Stimulated activated CD8-positive, alpha-beta memory T cell treated with anti-CD3 and anti-CD28 coated beads, Interleukin-15, amount 100 ng/mL, for 48 hours (primary cell): ENCODE results near the gene CASP10.
"Not testable (repeated sequence)": the region's sequence is repeated elsewhere in the genome, so short reads cannot be mapped to it uniquely, and the experiment has no call there.

Experiments used
- DNase-seq, 2 donors: peaks; one replicate each; pipeline ENCODE4 v3.0.0-alpha.2; 2020; ENCODE audit warnings: low read depth in 2 of 2

The CASP10 gene, protein sequence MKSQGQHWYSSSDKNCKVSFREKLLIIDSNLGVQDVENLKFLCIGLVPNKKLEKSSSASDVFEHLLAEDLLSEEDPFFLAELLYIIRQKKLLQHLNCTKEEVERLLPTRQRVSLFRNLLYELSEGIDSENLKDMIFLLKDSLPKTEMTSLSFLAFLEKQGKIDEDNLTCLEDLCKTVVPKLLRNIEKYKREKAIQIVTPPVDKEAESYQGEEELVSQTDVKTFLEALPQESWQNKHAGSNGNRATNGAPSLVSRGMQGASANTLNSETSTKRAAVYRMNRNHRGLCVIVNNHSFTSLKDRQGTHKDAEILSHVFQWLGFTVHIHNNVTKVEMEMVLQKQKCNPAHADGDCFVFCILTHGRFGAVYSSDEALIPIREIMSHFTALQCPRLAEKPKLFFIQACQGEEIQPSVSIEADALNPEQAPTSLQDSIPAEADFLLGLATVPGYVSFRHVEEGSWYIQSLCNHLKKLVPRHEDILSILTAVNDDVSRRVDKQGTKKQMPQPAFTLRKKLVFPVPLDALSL

DNA sequence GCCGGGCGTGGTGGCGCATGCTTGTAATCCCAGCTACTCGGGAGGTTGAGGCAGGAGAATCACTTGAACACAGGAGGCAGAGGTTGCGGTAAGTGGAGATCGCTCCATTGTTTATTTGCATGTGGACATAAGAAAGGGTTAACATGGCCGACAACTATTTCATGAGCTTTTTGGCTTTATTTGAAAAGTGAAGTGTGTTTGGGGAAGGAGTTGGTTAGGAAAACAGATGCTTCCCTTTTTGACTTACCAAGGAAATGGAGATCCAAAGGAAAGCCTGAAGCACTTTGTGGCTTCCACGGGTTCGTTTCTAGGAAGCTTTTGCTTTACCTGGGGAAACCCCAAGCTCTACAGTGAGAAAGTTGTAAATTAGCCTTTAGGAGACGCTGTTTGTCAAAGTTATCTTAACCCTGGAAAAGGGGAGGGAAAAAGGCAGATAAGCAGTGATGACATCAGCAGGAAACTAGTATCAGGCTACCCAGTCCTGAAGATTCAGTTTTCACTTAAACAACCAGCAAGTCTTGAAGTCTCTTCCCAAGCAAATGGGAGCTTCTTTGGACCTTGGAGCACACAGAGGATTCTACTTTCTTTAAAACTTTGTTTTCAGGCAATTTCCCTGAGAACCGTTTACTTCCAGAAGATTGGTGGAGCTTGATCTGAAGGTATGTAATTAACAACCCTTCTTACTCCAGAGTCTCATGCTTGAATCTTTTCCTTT lies at the start of gene CASP10:
TSS of gene CASP10 (plus strand) at position 492 of the 715 bp plus-strand sequence. CDS start 2,637 bp downstream, outside the sequence.
- no peak for DNase-seq

DNA sequence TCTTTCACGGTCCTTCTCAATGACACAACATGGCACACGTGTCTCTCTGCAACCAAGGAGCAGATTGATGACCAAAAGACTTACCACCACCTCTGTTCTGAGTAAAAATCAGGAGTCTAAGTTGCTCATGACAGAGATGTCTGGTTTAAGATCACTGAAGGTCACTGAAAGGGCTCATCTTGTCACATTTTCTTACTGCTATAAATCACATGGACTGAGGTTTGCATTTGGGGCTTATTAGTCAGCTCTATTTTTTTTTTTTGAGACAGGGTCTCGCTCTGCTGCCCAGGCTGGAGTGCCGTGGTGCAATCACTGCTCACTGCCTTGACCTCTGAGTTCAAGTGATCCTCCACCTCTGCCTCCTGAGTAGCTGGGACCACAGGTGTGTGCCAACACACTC lies 47.6 kb upstream of the CASP10 start:
- no peak for DNase-seq

DNA sequence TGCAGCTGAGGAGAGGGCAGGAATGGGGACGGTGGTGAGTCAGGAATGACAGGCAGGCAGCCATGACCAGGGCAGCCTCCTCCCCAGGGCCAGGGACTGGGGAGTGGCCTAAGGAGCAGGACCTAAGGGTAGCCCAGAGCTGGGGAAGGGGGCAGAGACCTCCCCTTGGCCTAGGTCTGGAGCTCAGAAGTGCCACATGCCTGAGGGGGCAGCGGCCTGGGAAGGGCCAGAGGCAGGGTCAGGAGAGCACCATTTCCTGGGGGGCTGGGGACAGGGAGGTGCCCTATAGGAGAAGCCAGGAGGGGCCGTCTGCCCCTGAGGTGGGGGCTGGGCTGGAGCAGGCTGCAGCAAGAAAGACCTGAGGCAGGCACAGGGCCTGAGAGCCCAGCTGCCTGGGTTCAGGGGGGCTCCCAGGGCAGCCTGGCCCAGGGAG lies 46.0 kb upstream of the CASP10 start:
- DNase-seq = no peak

DNA sequence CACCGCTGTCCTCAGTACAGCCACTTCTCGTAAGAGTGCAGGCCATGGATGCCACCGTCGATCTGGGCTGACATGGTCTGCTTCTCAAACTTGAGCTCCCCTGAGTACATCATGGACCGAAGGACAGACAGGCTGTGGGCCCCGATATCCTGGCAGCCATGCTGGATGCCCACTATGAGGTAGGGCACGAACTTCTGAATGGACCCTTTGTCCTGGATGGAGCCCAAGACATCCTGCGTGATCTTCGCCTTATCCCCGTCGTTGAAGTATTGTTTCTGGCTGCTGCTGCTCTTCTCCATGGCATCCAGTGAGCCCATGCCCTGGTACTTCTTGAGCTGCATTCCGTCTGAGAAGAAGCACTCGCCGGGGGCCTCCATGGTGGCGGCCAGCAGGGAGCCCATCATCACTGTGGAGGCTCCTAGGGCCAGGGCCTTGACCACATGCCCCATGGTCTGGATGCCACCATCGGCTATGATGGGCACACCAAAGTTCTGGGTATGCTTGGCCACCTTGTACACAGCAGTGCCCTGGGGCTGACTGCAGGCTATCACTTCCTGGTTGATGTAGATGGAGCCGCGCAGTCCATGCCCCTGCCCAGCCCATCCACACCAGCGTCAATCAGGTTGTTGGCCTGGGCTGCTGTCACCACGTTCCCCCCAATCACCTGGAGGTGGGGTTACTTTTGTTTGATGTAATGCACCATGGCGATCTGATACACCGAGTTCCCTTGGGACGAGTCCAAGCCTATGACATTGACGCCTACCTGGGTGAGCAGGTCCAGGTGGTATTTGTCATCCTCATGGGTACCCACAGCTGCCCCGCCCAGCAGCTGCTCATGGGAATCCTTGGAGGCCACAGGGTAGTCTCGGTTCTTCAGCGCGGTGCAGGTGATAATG lies 45.2 kb upstream of the CASP10 start:
- DNase-seq = no peak

DNA sequence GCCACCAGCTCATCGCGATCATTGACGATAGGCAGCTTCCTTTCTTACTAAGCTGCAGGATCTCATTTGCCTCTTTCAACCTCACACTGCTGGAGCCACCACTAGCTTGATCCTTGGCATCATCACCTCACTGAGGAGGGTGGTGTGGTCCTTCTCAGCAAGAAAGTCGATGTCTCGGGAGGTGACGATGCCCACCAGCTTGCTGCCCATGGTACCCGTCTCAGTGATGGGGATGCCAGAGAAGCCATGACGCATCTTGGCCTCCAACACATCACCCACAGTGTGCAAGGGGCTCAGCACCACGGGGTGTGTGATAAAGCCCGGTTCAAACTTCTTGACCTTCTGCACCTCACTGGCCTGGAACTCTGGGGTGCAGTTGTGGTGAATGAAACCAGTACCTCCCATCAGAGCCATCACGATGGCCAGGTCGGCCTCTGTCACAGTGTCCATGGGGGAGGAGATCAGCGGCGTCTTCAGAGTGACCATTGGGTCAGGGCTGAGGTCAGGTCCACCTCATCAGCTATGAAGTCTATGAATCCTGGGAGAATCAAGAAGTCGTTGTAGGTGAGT lies 44.5 kb upstream of the CASP10 start:
- no peak for DNase-seq

DNA sequence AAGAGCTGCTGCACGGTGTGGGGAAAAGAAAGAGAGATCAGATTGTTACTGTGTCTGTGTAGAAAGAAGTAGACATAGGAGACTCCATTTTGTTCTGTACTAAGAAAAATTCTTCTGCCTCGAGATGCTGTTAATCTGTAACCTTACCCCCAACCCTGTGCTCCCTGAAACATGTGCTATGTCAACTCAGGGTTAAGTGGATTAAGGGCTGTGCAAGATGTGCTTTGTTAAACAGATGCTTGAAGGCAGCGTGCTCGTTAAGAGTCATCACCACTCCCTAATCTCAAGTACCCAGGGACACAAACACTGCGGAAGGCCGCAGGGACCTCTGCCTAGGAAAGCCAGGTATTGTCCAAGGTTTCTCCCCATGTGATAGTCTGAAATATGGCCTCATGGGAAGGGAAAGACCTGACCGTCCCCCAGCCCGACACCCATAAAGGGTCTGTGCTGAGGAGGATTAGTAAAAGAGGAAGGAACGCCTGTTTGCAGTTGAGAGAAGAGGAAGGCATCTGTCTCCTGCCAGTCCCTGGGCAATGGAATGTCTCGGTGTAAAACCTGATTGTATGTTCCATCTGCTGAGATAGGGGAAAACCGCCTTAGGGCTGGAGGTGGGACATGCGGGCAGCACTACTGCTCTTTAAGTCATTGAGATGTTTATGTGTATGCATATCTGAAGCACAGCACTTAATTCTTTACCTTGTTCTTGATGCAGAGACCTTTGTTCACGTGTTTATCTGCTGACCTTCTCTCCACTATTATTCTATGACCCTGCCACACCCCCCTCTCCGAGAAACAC lies 43.8 kb upstream of the CASP10 start:
- DNase-seq = not testable (repeated sequence)

DNA sequence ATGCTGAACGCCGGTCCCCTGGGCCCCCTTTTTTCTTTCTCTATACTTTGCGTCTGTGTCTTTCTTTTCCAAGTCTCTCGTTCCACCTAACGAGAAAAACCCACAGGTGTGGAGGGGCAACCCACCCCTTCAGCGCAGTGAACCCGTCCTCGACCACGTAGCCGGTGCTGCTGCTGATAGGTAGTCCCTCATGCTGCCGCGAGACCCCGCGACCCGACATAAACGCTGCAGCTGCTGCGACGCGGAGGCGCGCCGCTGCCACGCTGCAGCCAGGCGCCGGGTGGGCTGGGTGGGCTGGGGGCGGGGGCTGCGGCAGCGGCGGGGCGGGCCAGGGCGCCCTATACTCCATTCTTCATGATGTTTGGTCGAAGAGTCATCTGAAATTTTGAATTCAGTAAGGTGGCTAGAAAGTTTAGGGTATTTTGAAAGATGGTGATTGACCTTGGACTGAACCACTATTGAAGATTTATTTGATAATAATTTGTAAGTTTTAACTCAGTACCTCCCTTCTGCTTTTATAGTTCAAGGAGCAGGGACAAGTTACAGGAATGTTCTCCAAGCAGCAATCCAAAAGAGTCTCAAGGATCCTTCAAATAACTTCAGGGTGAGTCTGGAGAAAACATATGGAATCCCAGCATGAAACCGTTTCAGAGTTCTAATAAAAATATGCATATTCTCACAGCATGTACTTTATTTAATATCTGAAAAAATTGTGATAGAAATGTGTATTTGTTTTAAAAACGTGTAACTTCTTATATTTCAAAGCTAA lies 42.9 kb upstream of the CASP10 start:
- no peak for DNase-seq

DNA sequence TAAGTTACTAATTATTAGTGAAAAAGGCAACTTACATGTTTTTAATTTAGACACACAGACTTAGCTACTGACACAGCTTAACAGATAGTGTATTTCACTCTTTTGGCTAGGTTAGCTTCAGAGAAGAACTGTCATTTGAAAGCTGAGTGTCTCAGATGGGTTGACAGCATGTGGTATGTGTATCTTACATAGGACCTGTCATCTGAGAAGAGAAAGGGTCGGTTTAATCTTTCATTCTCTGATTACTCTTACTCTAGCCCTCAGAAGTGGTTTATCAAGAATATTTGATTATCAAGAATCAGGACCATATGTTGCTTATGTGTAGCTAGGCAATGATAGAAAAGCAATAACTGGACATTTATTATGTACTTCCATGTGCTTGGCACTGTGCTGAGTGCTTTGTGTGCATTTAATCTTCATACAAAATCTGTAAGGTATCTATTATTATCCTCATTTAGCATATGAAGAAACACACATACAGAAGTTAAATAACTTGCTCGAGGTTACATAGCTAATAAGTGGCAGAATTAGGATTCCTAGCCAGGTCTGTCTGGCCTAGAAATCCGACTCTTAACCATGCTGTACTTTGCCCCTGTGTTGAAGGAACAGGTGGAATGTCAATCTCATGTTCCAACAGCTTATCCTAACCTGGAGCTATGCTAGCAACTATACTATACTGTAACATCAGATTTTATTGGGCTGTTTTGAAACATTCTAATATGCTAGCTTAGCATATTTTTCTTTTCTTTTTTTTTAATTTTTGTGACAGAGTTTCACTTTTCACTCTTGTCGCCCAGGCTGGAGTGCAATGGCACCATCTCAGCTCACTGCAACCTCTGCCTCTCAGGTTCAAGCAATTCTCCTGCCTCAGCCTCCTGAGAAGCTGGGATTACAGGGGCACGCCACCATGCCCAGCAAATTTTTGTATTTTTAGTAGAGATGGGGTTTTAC lies 38.6 kb upstream of the CASP10 start:
- DNase-seq = no peak

DNA sequence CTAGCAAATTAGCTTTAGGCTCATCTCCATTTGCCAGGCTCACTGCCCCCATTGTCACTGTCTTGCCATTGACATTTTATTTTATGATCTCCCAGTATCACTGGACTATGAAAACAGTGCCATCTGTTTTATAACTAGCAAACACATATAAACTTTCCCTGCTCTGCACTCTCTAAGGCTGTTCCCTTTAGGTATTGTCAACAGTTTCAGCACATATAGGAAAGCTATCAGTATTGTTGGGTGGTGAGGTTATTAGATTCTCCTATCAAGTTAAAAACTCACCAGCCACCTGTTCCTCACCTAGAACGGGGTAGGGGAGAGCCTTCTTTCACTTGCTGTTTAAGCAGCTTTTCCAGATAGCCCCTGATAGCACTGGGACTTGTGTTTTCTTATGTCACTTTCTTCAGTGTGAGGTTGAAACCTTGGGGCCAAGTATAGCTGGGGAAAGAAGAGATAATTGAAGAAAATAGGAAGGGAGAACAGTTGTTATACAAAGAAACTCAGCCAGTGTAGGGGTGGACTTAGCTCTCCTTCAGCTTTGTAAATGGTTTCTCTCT lies 34.4 kb upstream of the CASP10 start:
- DNase-seq = no peak

DNA sequence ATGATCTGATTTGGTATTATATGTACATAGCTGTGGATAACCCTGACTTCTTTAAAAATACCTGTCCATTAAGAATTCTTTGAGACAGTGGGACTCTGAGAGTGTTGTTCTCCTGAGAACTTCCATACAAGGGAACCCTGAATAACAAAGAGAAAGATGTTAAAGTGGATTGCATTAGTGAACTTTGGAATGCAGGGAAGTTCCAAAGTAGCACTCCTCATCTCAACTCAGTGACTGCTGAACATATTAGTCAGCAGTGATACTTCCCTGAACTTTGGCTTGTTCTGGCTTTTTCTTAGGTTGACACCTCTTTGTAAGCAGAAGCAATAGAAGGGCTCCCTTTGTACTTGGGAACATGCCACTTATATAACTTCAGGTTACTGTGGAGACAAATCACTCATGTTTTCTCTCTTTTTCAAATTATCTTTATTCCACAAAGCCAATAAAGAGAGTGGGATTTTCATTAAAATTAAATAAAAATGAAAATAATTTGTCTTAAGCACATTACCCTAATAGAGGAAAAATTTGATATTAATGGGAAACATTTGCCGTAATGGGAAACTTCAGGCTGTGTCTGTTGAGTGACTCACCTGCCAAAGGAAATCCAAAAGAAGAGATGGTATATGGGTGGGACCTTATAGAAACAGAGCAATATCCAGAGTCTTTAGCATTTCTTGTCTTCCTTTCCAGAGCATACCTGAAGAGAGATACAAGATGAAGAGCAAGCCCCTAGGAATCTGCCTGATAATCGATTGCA lies 33.7 kb upstream of the CASP10 start:
- DNase-seq = no peak

DNA sequence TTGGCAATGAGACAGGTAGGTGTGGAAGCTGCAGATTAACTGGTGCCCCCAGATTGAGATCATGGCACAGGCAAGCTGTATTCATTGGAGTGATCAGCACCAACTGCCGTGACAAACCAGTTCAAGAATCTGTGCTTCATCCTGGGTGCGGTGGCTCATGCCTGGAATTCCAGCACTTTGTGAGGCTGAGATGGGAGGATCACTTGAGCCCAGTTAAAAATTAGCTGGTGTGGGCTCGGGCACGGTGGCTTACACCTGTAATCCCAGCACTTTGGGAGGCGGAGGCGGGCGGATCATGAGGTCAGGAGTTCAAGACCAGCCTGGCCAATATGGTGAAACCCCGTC lies 33.1 kb upstream of the CASP10 start:
- not testable (repeated sequence) for DNase-seq

DNA sequence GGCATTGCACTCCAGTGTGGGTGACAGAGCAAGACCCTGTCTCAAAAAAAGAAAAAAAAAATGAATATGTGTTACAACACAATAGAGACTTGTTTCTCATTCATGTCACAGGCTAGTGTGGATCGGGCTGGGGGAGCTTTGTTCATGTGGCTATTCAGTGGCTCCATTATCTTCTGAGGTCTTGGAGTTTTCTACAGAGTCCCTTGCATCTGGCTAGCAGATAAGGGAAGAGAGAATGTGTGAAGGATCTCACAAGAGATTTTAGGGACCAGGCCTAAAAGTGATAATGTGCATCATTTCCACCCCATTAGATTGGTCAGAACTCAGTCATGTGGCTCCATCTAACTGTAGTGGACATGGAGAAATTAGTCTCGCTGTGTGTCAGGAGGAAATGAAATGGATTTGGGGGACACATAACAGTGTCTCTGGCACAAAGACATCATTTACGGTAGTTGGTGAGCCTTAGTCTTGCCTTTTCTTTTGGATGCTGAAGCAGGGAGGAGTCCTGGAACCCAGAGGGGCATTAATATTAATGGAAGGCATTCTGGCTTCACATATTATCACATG lies 32.4 kb upstream of the CASP10 start:
- no peak for DNase-seq

DNA sequence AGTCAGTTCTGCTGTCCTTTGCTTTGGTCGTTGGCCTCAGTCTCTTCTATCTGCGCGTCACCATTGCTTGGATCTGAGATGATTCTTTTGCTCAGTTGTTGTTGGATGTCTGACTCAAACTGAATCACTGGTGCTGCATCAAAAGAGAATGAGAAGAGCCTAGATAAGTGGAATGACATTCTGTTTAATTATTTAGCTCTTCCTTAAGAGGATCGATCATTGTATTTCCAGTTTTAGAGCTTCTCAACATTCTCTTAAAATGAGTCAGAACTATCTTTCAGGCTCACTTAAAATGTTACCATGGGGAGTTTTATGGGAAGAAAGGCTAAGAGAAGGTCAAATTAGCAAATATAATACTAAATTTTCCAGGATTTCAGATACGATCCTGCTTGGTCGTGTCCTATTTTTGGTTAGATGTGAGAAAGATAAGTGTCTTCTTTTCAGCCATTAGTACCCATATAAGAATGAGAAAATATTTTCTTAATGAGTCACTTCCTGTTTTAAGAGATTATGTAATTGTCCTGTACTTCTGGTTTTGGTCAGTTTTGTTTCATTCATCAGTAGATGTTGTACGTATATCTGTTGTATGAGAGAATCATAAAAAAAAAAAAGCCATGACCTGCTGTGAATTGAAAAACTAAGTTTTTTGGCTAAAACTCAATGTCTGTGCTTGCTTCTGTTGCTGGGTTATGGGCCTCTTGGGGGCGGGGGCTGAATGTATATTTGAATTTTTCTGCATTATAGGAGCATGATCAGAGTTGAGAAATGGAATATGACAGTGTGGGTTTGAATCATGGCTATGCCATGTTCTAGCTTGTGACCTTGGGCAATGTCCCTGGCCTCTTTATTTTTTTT lies 31.6 kb upstream of the CASP10 start:
- no peak for DNase-seq

DNA sequence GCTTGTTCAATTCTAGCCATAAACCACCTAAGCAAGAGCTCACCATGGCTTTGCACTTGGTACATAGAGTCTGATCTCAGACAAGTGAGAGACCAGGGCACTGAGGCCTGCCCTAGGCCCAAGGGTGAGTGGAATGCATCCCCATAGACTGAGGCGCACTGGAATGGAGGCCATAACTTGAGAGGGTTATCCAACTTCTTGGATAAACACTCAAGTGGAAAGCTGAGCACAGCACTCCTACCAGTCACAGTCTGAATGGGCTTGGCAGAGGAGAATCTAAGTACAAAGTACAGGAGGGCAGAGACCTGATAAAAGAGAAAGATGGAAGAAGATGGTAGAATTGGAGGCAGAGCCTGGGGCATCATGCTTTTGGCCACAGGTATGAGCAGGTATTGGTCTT lies 30.4 kb upstream of the CASP10 start:
- no peak for DNase-seq

DNA sequence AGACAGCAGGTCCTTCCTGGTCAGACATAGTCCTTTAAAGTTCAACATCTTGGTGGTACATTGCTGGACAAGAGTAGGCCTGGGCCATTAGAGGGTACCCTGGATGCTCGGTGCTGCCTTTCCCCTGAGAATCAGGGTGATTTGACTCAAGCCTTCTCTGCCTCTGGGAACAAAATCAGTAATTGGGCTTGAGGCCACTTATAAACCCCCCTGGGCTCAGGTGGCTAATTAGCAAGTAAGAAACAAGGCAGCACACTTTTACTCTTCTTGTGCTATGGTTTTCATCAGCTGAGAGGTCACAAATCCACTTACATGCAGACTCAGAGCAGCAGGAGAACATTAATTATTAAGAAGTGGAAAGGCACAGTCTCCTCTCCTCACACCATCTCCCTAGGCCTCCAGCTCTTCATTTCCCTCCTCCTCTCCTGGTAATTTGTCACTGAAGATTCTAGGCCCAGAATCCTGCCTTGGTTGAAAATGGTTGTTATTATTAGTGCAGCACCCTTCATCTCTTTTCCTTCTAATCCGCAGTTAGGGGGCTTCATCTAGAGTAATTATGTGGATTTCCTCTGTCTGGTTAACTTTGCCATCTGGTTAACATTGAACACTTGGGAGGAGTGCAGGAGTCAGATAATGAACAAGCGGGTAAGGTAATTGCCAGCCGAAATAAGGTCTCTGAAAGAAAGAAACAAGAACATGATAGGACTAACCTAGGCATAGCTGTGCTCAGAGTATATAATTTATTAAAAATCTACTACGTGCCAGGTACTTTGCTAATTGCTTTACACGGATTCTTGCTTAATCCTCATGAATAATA lies 29.7 kb upstream of the CASP10 start:
- no peak for DNase-seq
